OCI-LY7 (cell line): ENCODE results near the gene KCNIP4.

ENCODE experiments used
- EZH2phosphoT487 ChIP-seq: fragments of 200-600 bp; sonication (generic); IDR thresholded peaks from 2 replicates; pipeline ENCODE4 v1.6.1; 2018; ENCODE audit warnings: low read depth, borderline replicate concordance, mild to moderate bottlenecking, mixed run types, antibody characterized with exemption, low read length, moderate library complexity, mixed read lengths
- TF ChIP-seq, protein P1 (sequence below): fragments of 200-600 bp; sonication (generic); conservative IDR thresholded peaks from 2 replicates; pipeline ENCODE4 v1.5.1; 2014; ENCODE audit warnings: mild to moderate bottlenecking, antibody characterized with exemption, low read length, moderate library complexity, mixed read lengths

DNA sequence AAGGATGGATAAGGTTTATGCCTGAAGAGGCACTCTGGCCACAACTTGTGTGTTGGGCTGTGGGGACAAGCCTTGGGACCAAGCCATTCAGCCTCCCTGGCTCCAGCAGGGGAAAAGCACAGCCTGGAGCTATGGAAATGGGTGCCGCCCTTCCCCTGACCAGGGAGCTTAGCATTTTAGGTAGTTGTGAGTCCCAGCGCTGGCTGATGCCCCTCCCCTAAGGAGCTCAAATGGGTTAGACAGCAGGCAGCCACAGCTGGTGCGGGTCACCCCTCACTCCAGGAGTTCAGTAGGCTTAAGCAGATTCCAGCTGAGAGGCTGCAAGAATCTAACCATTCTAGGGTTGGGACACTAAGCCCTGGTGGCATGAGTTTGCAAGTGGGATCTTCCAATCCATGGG, 172.9 kb downstream of the KCNIP4 start:
- TF ChIP-seq, protein P1, sequence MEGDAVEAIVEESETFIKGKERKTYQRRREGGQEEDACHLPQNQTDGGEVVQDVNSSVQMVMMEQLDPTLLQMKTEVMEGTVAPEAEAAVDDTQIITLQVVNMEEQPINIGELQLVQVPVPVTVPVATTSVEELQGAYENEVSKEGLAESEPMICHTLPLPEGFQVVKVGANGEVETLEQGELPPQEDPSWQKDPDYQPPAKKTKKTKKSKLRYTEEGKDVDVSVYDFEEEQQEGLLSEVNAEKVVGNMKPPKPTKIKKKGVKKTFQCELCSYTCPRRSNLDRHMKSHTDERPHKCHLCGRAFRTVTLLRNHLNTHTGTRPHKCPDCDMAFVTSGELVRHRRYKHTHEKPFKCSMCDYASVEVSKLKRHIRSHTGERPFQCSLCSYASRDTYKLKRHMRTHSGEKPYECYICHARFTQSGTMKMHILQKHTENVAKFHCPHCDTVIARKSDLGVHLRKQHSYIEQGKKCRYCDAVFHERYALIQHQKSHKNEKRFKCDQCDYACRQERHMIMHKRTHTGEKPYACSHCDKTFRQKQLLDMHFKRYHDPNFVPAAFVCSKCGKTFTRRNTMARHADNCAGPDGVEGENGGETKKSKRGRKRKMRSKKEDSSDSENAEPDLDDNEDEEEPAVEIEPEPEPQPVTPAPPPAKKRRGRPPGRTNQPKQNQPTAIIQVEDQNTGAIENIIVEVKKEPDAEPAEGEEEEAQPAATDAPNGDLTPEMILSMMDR: no peak
- no peak for TF ChIP-seq EZH2phosphoT487
